Endodermal cell (in vitro differentiated cells): Measurements from ENCODE around the gene MRPS22. TPM values are rescaled to one million over a fixed set of nuclear protein-coding genes. Genes with fewer than 3 reads are reported as not detected.

Experiments used
- DNase-seq: peaks from one replicate; pipeline ENCODE4 v3.0.0-alpha.2; 2017
- H3K27ac ChIP-seq: 2 replicates; pipeline ENCODE4 v1.5.1; 2013; ENCODE audit warnings: mild to moderate bottlenecking, low read depth, low read length, moderate library complexity
- H3K27me3 ChIP-seq: 2 replicates; pipeline ENCODE4 v1.6.1; 2013; ENCODE audit warnings: mild to moderate bottlenecking, low read length, moderate library complexity; ENCODE audit not compliant: insufficient read depth, control insufficient read depth, poor library complexity, severe bottlenecking
- H3K36me3 ChIP-seq: 2 replicates; pipeline ENCODE4 v1.7.0; 2013; ENCODE audit warnings: mild to moderate bottlenecking, low read length, moderate library complexity; ENCODE audit not compliant: control insufficient read depth, insufficient read depth
- H3K4me1 ChIP-seq: one replicate; pipeline ENCODE4 v1.7.0; 2013; ENCODE audit warnings: low read length; ENCODE audit not compliant: control insufficient read depth, insufficient read depth
- H3K4me3 ChIP-seq: 2 replicates; pipeline ENCODE4 v1.5.1; 2013; ENCODE audit warnings: mild to moderate bottlenecking, low read length, moderate library complexity
- H3K9ac ChIP-seq: 2 replicates; pipeline ENCODE4 v1.6.1; 2013; ENCODE audit warnings: mild to moderate bottlenecking, low read length, moderate library complexity; ENCODE audit not compliant: poor library complexity, severe bottlenecking; ENCODE audit errors: extremely low read depth
- H3K9me3 ChIP-seq: 2 replicates; pipeline ENCODE4 v1.6.1; 2013; ENCODE audit warnings: mild to moderate bottlenecking, low read length, moderate library complexity; ENCODE audit not compliant: control insufficient read depth
- H3K27ac Mint-ChIP-seq: 2 replicates; pipeline ENCODE4 v1.8.0; 2020; ENCODE audit warnings: mixed read lengths
- H3K27me3 Mint-ChIP-seq: 2 replicates; pipeline ENCODE4 v1.8.0; 2021; ENCODE audit warnings: mild to moderate bottlenecking, mixed read lengths; ENCODE audit not compliant: insufficient read depth
- H3K36me3 Mint-ChIP-seq: 2 replicates; pipeline ENCODE4 v1.8.0; 2020; ENCODE audit warnings: low read depth, mixed read lengths
- H3K4me1 Mint-ChIP-seq: 2 replicates; pipeline ENCODE4 v1.8.0; 2020; ENCODE audit warnings: mixed read lengths
- H3K4me3 Mint-ChIP-seq: 2 replicates; pipeline ENCODE4 v1.8.0; 2020; ENCODE audit warnings: mild to moderate bottlenecking, moderate library complexity, mixed read lengths
- H3K9me3 Mint-ChIP-seq: 2 replicates; pipeline ENCODE4 v1.8.0; 2020; ENCODE audit warnings: mild to moderate bottlenecking, mixed read lengths
- CTCF ChIP-seq: fragments of 200-600 bp; sonication (generic); conservative IDR thresholded peaks from 2 replicates; pipeline ENCODE4 v1.5.0; 2021; ENCODE audit warnings: antibody characterized with exemption, mild to moderate bottlenecking
- WGBS, 2 experiments: methylation state at CpG; one replicate each; pipeline versions ENCODE4 v1.1.5 to v1.1.7; 2013; ENCODE audit warnings: missing lambda C conversion rate in 2 of 2, mixed read lengths in 1 of 2; ENCODE audit not compliant: insufficient coverage in 1 of 2, insufficient read length in 1 of 2; 5-methylcytosine and 5-hydroxymethylcytosine counted together
- total RNA-seq, 2 donors: library from RNA; stranded (reverse); fragmentation: NEBNext Ultra II Directional in 1 of 2; extraction: Animal tissue kit (Norgen Biotek cat#: 25700) in 1 of 2; gene quantifications; 2 replicates in 1 of 2; 3 replicates in 1 of 2; pipeline ENCODE4 v1.2.1, GENCODE V29; 2021

Gene MRPS22
- total RNA-seq, 2 donors from 2014 or later, result 34.8 to 38.7 TPM

- H3K4me3 ChIP-seq, result no peak overlapping the region
- no peaks in the 10 kb centered on the region for H3K27me3 ChIP-seq
- peaks cover 1% of the 10 kb centered on the region for H3K9me3 Mint-ChIP-seq
- no peak overlapping the region for H3K9ac ChIP-seq
- no peak for TF ChIP-seq CTCF
- no peak overlapping the region for H3K27ac Mint-ChIP-seq
- no peaks in the 10 kb centered on the region for H3K27me3 Mint-ChIP-seq
- H3K9me3 ChIP-seq, result no peaks in the 10 kb centered on the region
- peaks cover 8% of the 10 kb centered on the region for H3K4me1 Mint-ChIP-seq
- 83 to 87% methylated on average over 1 to 3 of the region's 3 CpGs for WGBS, 2 experiments
- DNase-seq, result no peak
- no peaks in the 10 kb centered on the region for H3K36me3 Mint-ChIP-seq
- H3K27ac ChIP-seq, result no peak overlapping the region
- H3K36me3 ChIP-seq, result no peaks in the 10 kb centered on the region
- H3K4me3 Mint-ChIP-seq, result no peak overlapping the region
- H3K4me1 ChIP-seq, result peaks cover 3% of the 10 kb centered on the region
These were observed 39.4 kb upstream of the MRPS22 start for GRCh38 chr3:139304383-139304782.

GRCh38 chr3:139306078-139306477, 37.7 kb upstream of the MRPS22 start:
- no peak for TF ChIP-seq CTCF

GRCh38 chr3:139307072-139307491, 36.7 kb upstream of the MRPS22 start:
- Histone ChIP-seq H3K9me3 (no peaks in the 10 kb centered on the region), H3K27ac (no peak overlapping the region), H3K36me3 (no peaks in the 10 kb centered on the region), H3K4me1 (no peaks in the 10 kb centered on the region), H3K9ac (no peak overlapping the region), H3K27me3 (no peaks in the 10 kb centered on the region), H3K4me3 (no peak overlapping the region)
- H3K36me3 Mint-ChIP-seq, result no peaks in the 10 kb centered on the region
- H3K4me3 Mint-ChIP-seq, result no peak overlapping the region
- 89% methylated on average over 1 of the region's 1 CpG; no CpG with 5 or more reads in 1 of the 2 experiments for WGBS, 2 experiments
- H3K9me3 Mint-ChIP-seq, result no peaks in the 10 kb centered on the region
- H3K27me3 Mint-ChIP-seq, result no peaks in the 10 kb centered on the region
- no peak for DNase-seq
- no peak overlapping the region for H3K27ac Mint-ChIP-seq
- TF ChIP-seq CTCF, result no peak
- H3K4me1 Mint-ChIP-seq, result peaks cover 5% of the 10 kb centered on the region

More at GRCh38 chr3:139306078-139306477, 37.7 kb upstream of the MRPS22 start:
- 93 to 95% methylated on average over 2 of the region's 2 CpGs for WGBS, 2 experiments
- Histone ChIP-seq H3K27ac (no peak overlapping the region), H3K4me1 (no peaks in the 10 kb centered on the region), H3K9me3 (no peaks in the 10 kb centered on the region), H3K4me3 (no peak overlapping the region), H3K9ac (no peak overlapping the region), H3K27me3 (no peaks in the 10 kb centered on the region), H3K36me3 (no peaks in the 10 kb centered on the region)
- Mint-ChIP-seq H3K4me1 (peaks cover 5% of the 10 kb centered on the region), H3K9me3 (no peaks in the 10 kb centered on the region), H3K36me3 (no peaks in the 10 kb centered on the region), H3K27ac (no peak overlapping the region), H3K27me3 (no peaks in the 10 kb centered on the region), H3K4me3 (no peak overlapping the region)
- no peak for DNase-seq
